Spleen (tissue), 7 donors: Measurements from ENCODE around the gene SNX32.

Experiments
- CTCF ChIP-seq, 11 experiments: fragments of 200-600 bp in 7 of 11; fragments of 450-650 bp in 4 of 11; sonication (generic) in 4 of 11; IDR thresholded peaks in 8 of 11; conservative IDR thresholded peaks in 3 of 11; 1 replicate in 7 of 11; 2 replicates in 4 of 11; pipeline versions ENCODE4 v1.4.0 to v1.8.0; 2016 to 2021; ENCODE audit warnings: antibody characterized with exemption in 11 of 11, inconsistent platforms in 4 of 11, mild to moderate bottlenecking in 1 of 11
- POLR2A ChIP-seq, 3 donors: fragments of 450-650 bp; IDR thresholded peaks; one replicate each; pipeline ENCODE4 v1.5.1; 2017; ENCODE audit warnings: antibody characterized with exemption in 3 of 3, mild to moderate bottlenecking in 1 of 3
- donor health status: DM: no; HTN: no; CAD: no; lungs with moderate emphysema.
- donor health status: DM: no; HTN: no; CAD: no.
- donor health status: DM: no; HTN: no; CAD: no.

- peak in 1 of 11 experiments; percentile 14 for TF ChIP-seq CTCF (IDR thresholded peaks at IDR 0.05 in 8 of 11, conservative IDR thresholded peaks at IDR 0.05 in 3 of 11)
- peak in 1 of 3 donors; percentile 19 for TF ChIP-seq POLR2A (IDR thresholded peaks at IDR 0.05)
Measured at GRCh38 chr11:65856689-65857499, 23.1 kb downstream of the SNX32 start.
